ENCODE data around the gene PHF12. TPM values are rescaled to one million over a fixed set of nuclear protein-coding genes. Genes with fewer than 3 reads are reported as not detected.

PHF12 gene
- total and polyA plus RNA-seq, 2 of the 13 experiments (the other 11 are each of a cell fraction or from before 2014, with no cell fraction given), result 9.8 to 17.1 TPM

DNA sequence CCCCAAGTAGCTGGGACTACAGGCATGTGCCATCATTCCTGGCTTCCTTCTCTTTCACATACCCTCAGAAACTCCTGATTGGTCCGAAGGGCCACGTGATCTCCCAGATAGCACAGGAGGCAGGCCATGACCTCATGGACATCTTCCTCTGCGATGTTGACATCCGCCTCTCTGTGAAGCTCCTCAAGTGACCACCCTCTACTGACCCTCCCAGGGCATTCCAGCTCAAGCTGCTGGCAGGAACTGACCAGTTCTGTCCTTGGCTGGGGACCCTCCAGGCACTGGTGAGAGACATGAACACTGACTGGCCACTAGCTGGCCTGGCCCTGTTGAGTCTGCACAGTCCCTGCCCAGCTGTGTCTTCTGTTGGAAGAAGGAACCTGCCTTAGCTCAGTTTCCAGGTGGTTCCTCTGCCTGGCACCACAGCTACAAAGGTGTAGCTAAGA lies 90.9 kb downstream of the PHF12 start (continued):
- TF ChIP-seq, protein P1, sequence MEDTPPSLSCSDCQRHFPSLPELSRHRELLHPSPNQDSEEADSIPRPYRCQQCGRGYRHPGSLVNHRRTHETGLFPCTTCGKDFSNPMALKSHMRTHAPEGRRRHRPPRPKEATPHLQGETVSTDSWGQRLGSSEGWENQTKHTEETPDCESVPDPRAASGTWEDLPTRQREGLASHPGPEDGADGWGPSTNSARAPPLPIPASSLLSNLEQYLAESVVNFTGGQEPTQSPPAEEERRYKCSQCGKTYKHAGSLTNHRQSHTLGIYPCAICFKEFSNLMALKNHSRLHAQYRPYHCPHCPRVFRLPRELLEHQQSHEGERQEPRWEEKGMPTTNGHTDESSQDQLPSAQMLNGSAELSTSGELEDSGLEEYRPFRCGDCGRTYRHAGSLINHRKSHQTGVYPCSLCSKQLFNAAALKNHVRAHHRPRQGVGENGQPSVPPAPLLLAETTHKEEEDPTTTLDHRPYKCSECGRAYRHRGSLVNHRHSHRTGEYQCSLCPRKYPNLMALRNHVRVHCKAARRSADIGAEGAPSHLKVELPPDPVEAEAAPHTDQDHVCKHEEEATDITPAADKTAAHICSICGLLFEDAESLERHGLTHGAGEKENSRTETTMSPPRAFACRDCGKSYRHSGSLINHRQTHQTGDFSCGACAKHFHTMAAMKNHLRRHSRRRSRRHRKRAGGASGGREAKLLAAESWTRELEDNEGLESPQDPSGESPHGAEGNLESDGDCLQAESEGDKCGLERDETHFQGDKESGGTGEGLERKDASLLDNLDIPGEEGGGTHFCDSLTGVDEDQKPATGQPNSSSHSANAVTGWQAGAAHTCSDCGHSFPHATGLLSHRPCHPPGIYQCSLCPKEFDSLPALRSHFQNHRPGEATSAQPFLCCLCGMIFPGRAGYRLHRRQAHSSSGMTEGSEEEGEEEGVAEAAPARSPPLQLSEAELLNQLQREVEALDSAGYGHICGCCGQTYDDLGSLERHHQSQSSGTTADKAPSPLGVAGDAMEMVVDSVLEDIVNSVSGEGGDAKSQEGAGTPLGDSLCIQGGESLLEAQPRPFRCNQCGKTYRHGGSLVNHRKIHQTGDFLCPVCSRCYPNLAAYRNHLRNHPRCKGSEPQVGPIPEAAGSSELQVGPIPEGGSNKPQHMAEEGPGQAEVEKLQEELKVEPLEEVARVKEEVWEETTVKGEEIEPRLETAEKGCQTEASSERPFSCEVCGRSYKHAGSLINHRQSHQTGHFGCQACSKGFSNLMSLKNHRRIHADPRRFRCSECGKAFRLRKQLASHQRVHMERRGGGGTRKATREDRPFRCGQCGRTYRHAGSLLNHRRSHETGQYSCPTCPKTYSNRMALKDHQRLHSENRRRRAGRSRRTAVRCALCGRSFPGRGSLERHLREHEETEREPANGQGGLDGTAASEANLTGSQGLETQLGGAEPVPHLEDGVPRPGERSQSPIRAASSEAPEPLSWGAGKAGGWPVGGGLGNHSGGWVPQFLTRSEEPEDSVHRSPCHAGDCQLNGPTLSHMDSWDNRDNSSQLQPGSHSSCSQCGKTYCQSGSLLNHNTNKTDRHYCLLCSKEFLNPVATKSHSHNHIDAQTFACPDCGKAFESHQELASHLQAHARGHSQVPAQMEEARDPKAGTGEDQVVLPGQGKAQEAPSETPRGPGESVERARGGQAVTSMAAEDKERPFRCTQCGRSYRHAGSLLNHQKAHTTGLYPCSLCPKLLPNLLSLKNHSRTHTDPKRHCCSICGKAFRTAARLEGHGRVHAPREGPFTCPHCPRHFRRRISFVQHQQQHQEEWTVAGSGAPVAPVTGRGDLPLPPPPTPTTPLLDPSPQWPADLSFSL (CRISPR knock-in tag; IDR thresholded peaks at IDR 0.05), result no peak
- TF ChIP-seq AKAP8 (CRISPR knock-in tag; IDR thresholded peaks at IDR 0.05) (no peak), GABPB1 (CRISPR knock-in tag; IDR thresholded peaks at IDR 0.05) (no peak)
- TF ChIP-seq, protein P2, sequence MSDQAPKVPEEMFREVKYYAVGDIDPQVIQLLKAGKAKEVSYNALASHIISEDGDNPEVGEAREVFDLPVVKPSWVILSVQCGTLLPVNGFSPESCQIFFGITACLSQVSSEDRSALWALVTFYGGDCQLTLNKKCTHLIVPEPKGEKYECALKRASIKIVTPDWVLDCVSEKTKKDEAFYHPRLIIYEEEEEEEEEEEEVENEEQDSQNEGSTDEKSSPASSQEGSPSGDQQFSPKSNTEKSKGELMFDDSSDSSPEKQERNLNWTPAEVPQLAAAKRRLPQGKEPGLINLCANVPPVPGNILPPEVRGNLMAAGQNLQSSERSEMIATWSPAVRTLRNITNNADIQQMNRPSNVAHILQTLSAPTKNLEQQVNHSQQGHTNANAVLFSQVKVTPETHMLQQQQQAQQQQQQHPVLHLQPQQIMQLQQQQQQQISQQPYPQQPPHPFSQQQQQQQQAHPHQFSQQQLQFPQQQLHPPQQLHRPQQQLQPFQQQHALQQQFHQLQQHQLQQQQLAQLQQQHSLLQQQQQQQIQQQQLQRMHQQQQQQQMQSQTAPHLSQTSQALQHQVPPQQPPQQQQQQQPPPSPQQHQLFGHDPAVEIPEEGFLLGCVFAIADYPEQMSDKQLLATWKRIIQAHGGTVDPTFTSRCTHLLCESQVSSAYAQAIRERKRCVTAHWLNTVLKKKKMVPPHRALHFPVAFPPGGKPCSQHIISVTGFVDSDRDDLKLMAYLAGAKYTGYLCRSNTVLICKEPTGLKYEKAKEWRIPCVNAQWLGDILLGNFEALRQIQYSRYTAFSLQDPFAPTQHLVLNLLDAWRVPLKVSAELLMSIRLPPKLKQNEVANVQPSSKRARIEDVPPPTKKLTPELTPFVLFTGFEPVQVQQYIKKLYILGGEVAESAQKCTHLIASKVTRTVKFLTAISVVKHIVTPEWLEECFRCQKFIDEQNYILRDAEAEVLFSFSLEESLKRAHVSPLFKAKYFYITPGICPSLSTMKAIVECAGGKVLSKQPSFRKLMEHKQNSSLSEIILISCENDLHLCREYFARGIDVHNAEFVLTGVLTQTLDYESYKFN (CRISPR knock-in tag; conservative IDR thresholded peaks at IDR 0.05), result no peak
- TF ChIP-seq, protein P3, sequence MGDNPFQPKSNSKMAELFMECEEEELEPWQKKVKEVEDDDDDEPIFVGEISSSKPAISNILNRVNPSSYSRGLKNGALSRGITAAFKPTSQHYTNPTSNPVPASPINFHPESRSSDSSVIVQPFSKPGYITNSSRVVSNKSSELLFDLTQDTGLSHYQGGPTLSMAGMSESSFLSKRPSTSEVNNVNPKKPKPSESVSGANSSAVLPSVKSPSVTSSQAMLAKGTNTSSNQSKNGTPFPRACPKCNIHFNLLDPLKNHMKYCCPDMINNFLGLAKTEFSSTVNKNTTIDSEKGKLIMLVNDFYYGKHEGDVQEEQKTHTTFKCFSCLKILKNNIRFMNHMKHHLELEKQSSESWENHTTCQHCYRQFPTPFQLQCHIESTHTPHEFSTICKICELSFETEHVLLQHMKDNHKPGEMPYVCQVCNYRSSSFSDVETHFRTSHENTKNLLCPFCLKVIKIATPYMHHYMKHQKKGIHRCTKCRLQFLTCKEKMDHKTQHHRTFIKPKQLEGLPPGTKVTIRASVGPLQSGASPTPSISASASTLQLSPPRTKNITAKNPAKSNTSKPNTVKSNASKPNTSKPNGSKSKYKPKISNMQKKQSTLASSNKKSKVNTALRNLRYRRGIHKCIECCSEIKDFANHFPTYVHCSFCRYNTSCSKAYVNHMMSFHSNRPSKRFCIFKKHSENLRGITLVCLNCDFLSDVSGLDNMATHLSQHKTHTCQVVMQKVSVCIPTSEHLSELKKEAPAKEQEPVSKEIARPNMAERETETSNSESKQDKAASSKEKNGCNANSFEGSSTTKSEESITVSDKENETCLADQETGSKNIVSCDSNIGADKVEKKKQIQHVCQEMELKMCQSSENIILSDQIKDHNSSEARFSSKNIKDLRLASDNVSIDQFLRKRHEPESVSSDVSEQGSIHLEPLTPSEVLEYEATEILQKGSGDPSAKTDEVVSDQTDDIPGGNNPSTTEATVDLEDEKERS (CRISPR knock-in tag; IDR thresholded peaks at IDR 0.05), result no peak
